Cardiac fibroblast (primary cell): Measurements from ENCODE around the gene WDR12.
A peak's percentile ranks its signal among the peaks of the same experiment; 100 is the strongest.

Experiments
- DNase-seq, 2 donors: peaks; one replicate each; pipeline versions ENCODE4 v3.0.0 to v3.0.0-alpha.2; 2010; ENCODE audit warnings: low read depth in 2 of 2
- H3K4me3 ChIP-seq, 2 donors: replicated peaks in 1 of 2; 1 replicate in 1 of 2; 2 replicates in 1 of 2; pipeline ENCODE4 v1.5.1; 2011; ENCODE audit warnings: low read depth in 2 of 2, low read length in 2 of 2, mild to moderate bottlenecking in 2 of 2, moderate library complexity in 1 of 2
- TF ChIP-seq, protein P1 (sequence below): IDR thresholded peaks from one replicate; pipeline ENCODE4 v1.5.1; 2011; ENCODE audit warnings: low read depth, mild to moderate bottlenecking, low read length, inconsistent platforms

Gene WDR12

GRCh38 chr2:202941771-202942170 is 30.3 kb upstream of the WDR12 start:
- DNase-seq = peak in 1 of 2 donors; percentile 80
- TF ChIP-seq, protein P1, sequence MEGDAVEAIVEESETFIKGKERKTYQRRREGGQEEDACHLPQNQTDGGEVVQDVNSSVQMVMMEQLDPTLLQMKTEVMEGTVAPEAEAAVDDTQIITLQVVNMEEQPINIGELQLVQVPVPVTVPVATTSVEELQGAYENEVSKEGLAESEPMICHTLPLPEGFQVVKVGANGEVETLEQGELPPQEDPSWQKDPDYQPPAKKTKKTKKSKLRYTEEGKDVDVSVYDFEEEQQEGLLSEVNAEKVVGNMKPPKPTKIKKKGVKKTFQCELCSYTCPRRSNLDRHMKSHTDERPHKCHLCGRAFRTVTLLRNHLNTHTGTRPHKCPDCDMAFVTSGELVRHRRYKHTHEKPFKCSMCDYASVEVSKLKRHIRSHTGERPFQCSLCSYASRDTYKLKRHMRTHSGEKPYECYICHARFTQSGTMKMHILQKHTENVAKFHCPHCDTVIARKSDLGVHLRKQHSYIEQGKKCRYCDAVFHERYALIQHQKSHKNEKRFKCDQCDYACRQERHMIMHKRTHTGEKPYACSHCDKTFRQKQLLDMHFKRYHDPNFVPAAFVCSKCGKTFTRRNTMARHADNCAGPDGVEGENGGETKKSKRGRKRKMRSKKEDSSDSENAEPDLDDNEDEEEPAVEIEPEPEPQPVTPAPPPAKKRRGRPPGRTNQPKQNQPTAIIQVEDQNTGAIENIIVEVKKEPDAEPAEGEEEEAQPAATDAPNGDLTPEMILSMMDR = no peak
- no peak overlapping the region for H3K4me3 ChIP-seq

DNA sequence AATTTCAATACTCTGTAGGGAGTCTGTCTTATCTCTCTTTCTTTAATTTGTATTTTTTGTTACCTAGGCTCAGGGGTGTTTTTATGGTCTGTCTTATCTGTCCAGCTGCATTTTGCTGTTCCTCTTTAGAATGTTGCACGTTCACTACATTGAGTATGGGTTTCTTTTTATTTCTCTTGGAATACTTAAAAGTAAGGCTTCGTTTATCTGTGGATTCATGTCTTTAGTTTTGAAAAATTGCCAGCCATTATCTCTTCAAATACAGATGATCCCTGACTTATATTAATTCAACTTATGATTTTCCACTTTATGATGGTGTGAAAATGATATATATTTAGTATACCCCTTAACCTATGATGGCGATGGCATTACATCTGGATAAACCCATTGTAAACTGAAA is 27.5 kb upstream of the WDR12 start:
- no peak for DNase-seq
- no peak overlapping the region for H3K4me3 ChIP-seq
- TF ChIP-seq, protein P1 = no peak

- H3K4me3 ChIP-seq = no peak overlapping the region
- TF ChIP-seq, protein P1 = no peak
- no peak for DNase-seq
These were observed 23.0 kb upstream of the WDR12 start for GRCh38 chr2:202934456-202934855.

DNA sequence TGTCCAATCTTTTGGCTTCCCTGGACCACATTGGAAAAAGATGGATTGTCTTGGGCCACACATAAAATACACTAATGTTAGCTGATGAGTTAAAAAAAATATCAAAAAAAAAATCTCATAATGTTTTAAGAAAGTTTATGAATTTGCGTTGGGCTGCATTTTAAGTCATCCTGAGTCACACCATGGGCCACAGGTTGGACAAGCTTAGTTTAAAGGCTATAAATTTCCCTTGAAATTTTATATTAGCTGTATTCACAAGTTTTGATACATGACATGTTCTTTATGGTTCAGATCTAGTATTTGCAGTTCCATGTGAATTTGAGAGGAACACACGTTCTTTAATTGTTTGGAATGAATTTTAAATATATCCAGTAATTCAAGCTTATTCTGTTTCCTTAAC is 22.5 kb upstream of the WDR12 start:
- no peak for DNase-seq
- no peak overlapping the region for H3K4me3 ChIP-seq
- TF ChIP-seq, protein P1 = no peak

DNA sequence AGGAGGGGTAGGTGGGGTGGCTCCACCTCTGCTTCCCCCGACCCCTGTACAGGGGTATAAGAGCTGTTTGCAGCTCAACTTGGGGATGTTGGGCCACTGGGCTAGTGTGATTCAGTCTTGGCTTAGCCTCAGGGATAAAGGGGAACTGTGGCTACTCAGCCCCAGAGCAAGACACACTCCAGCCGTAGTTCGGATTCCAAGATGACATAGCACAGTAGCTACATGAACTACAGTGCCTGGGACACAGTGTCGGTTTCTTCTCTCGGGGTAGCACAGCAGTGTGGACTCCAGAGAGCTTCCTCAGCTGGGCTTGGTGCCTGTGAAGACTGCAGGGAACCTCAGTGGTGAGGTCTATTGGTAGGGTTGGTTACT is 21.7 kb upstream of the WDR12 start:
- DNase-seq = no peak
- TF ChIP-seq, protein P1 = no peak
- no peak overlapping the region for H3K4me3 ChIP-seq

DNA sequence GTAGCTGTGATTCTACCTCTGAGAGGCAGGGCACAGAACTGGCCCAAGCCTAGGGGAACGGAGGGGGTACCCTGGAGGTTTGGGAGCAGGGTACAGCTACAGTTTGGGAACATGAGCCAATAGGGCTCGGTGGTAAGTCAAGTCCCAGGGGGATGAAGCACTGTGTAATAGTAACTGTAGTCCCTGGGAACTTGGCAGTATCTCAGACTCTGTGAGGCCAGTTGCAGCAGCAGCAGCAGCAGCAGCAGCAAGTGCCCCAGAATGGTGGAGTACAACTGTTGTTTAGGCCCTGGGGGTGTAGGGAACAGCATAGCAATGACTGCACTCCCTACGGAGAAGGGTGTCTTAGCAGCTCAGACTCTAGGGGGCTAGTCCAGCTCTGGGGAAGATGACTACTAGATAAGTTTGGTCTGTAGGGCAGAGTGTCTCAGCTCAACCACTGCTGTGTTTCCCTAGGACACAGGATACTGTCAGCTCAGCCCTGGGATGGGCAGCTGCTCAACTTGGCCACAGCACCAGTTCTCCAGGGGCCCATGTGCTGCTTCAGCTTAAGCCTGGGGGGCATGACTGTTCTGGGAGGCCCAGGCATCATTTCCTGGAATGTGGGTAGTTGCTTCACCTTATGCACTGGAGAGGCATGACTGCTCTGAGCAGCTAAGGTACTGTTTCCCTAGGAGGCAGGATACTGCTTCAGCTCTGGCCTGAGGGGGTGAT is 21.1 kb upstream of the WDR12 start:
- TF ChIP-seq, protein P1 = no peak
- H3K4me3 ChIP-seq = no peak overlapping the region
- peak; percentile 76 to 82 for DNase-seq

- DNase-seq = no peak
- H3K4me3 ChIP-seq = no peak overlapping the region
- TF ChIP-seq, protein P1 = no peak
These were observed 7.4 kb upstream of the WDR12 start for GRCh38 chr2:202918860-202919259.

DNA sequence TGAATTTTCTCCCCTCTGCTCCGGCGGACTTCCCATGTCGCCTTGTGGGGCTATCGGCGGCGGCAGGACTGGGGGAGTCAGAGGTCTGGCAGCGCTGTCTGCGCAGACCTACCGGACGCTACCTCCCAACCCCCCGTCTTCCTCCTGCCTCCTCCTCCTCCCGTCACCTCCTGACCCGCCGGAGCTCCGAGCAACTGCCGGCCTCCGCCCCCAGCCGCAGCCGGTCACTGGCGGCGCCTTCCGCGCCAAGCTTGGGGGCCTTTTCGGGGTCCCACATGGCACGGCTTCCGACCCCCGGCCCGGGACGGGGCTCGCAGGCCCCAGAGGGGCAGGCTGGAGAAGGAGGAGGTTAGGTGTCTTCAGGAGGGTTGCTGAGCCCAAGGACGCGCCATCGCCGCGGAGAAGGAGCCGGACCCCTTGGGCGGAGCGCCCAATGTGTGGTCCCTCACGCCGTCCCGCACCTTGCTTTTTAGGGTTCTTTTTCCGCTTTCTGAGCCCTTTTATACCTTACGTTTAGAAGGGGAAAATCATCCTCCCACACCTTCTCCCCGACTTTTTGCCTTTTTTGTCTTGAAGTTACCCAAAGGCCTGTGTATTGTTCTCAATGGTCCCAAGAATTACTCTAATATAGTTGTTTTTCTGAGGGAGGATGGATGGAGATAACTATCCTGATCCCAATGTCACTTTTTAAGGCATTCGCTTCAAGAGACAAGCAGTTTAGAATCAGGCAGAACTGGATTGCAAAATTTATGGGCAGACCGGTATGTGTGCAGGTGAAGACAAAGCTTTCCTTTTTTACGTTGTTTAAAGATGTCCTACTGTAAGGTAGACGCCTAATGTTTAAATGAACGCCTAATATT is 1.1 kb upstream of the WDR12 start:
- H3K4me3 ChIP-seq = peak overlapping the region; percentile 83 to 98
- peak in 1 of 2 donors; percentile 33 for DNase-seq
